ENCODE data around the gene CCDC192. TPM values are rescaled to one million over a fixed set of nuclear protein-coding genes. Genes with fewer than 3 reads are reported as not detected.

Gene CCDC192
- total RNA-seq, 4 donors from 2014 or later, result 0.70 to 3.1 (median 2.0) TPM; not detected in 1

DNA sequence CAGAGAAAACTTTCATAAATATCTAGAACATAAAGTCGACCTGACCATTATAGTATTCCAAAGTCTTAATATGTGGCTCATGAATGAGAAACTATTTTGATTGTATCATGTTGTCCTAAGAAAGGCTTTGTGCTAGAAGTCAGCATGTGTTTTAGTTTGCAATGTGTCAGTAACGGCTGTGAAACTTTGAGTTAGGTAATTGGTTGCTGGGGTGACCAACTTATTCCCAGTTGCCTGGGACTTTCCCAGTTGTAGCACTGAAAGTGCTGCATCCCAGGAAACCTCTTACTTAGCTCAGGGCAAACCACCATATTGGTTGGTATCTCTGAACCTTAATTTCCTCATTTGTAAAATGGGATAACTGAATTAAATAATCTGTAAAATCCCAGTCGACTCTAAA, 265.8 kb downstream of the CCDC192 start:
- Histone ChIP-seq H3K9me3 (no peaks in the 10 kb centered on the region), H3K27me3 (no peaks in the 10 kb centered on the region), H3K4me1 (peaks cover 6% of the 10 kb centered on the region), H3K36me3 (no peaks in the 10 kb centered on the region), H3K4me3 (no peak overlapping the region), H3K27ac (no peak overlapping the region)
- TF ChIP-seq, protein P1, sequence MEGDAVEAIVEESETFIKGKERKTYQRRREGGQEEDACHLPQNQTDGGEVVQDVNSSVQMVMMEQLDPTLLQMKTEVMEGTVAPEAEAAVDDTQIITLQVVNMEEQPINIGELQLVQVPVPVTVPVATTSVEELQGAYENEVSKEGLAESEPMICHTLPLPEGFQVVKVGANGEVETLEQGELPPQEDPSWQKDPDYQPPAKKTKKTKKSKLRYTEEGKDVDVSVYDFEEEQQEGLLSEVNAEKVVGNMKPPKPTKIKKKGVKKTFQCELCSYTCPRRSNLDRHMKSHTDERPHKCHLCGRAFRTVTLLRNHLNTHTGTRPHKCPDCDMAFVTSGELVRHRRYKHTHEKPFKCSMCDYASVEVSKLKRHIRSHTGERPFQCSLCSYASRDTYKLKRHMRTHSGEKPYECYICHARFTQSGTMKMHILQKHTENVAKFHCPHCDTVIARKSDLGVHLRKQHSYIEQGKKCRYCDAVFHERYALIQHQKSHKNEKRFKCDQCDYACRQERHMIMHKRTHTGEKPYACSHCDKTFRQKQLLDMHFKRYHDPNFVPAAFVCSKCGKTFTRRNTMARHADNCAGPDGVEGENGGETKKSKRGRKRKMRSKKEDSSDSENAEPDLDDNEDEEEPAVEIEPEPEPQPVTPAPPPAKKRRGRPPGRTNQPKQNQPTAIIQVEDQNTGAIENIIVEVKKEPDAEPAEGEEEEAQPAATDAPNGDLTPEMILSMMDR (IDR thresholded peaks at IDR 0.05), result no peak
- TF ChIP-seq EP300 (IDR thresholded peaks at IDR 0.05), result no peak
- TF ChIP-seq POLR2A (IDR thresholded peaks at IDR 0.05), result no peak
- no peak for TF ChIP-seq POLR2AphosphoS5 (IDR thresholded peaks at IDR 0.05)
- 76% methylated on average over 3 of the region's 3 CpGs for WGBS
- DNase-seq (ENCODE audit: low spot score in 2 of 2), result no peak

DNA sequence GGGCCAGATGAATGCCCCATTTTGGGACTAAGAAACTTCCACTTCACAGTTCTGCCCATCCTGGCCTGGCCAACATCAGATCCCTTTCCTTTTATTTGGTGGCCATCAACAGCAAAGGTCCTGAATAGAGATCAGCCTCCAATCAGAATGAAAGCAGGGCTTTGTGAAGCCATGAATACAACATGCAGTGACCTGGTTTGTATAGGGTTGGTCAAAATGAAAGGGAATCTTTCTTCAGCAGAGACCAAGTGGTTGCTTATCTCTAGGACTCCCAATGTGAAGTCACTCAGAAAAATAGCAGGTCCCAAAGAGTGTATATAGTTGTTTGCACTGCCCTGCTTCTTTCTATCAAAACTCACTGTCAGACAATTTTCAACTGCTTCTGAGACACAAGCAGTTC, 266.5 kb downstream of the CCDC192 start:
- peaks cover 6% of the 10 kb centered on the region for H3K4me1 ChIP-seq
- no peaks in the 10 kb centered on the region for H3K27me3 ChIP-seq
- no peak for DNase-seq (ENCODE audit: low spot score in 2 of 2)
- no peak overlapping the region for H3K27ac ChIP-seq
- H3K9me3 ChIP-seq, result no peaks in the 10 kb centered on the region
- TF ChIP-seq, protein P1 (IDR thresholded peaks at IDR 0.05), result no peak
- TF ChIP-seq POLR2AphosphoS5 (IDR thresholded peaks at IDR 0.05) (no peak), EP300 (IDR thresholded peaks at IDR 0.05) (no peak), POLR2A (IDR thresholded peaks at IDR 0.05) (no peak)
- no peaks in the 10 kb centered on the region for H3K36me3 ChIP-seq
- no peak overlapping the region for H3K4me3 ChIP-seq

DNA sequence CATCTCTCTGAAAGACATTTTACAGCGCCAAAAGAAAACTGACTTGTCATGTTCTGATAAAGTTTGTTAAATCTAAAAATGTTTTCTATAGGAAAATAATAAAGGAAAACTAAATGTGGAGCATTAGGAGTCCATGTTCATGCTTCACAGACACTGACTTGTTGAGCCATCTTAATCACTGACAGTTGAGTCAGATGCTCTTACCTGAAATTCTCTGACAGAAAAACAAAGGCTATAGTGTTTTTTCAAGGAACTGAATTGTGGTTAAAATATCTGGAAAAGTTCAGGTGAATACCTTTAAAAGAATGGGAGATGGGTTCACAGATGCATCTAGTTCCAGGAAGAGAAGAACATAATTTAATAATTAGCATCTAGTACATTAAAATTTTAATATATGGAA, 266.9 kb downstream of the CCDC192 start:
- Histone ChIP-seq H3K27ac (no peak overlapping the region), H3K36me3 (no peaks in the 10 kb centered on the region), H3K27me3 (no peaks in the 10 kb centered on the region), H3K4me1 (peaks cover 6% of the 10 kb centered on the region), H3K4me3 (no peak overlapping the region), H3K9me3 (no peaks in the 10 kb centered on the region)
- DNase-seq (ENCODE audit: low spot score in 2 of 2), result no peak
- no peak for TF ChIP-seq POLR2AphosphoS5 (IDR thresholded peaks at IDR 0.05)
- TF ChIP-seq, protein P1 (IDR thresholded peaks at IDR 0.05), result no peak
- no peak for TF ChIP-seq EP300 (IDR thresholded peaks at IDR 0.05)
- no peak for TF ChIP-seq POLR2A (IDR thresholded peaks at IDR 0.05)
- 94% methylated on average over 1 of the region's 1 CpG for WGBS

DNA sequence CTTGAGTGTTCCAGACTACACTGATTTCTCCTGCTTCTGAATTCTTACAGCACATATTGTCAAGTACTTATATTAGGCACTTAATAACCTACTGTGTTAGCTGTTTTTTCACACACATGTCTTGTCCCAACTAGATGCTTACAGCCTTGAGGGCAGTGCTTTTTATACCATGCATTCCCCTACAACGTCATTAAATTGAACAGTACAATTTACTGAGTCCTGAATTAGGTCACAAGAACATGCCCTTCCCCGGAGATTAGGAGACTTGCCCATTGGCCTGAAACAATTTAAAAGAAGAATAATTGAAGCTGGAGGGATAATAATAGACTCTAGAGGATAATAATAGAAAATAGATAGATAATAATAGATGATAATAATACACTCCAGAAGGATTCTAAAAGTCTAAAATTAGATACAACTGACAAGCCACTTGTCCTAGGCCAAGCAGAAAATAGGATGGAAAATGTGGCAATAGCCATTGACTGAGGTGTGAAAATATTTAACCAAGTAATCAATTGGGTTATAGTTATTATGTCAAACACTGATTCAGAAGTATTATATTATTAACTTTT, 267.7 kb downstream of the CCDC192 start:
- 51% methylated on average over 2 of the region's 2 CpGs for WGBS
- no peak overlapping the region for H3K27ac ChIP-seq
- no peak overlapping the region for H3K4me3 ChIP-seq
- H3K9me3 ChIP-seq, result no peaks in the 10 kb centered on the region
- H3K27me3 ChIP-seq, result no peaks in the 10 kb centered on the region
- peaks cover 6% of the 10 kb centered on the region for H3K4me1 ChIP-seq
- no peak for DNase-seq (ENCODE audit: low spot score in 2 of 2)
- TF ChIP-seq, protein P1 (IDR thresholded peaks at IDR 0.05), result no peak
- no peak for TF ChIP-seq POLR2A (IDR thresholded peaks at IDR 0.05)
- TF ChIP-seq EP300 (IDR thresholded peaks at IDR 0.05), result no peak
- TF ChIP-seq POLR2AphosphoS5 (IDR thresholded peaks at IDR 0.05), result no peak
- H3K36me3 ChIP-seq, result no peaks in the 10 kb centered on the region

DNA sequence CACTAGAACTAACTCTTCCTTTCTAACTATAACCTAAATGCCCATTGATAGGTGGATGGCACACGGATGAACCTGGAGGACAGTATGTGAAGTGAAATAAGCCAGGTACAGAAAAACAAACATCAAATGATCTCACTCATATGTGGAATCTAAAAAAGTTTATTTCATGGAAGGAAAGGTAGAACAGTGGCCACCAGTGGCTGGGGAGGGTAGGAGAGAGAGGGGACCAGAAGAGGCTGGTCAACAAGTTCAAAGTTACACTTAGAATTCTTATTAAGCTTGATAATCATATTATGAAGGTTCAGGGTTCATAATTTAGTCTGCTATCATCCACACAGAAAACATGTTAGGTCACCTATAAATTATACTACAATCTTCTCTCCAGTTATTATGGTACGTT, 272.8 kb downstream of the CCDC192 start:
- Histone ChIP-seq H3K4me3 (no peak overlapping the region), H3K27me3 (no peaks in the 10 kb centered on the region), H3K9me3 (no peaks in the 10 kb centered on the region), H3K36me3 (no peaks in the 10 kb centered on the region), H3K27ac (no peak overlapping the region), H3K4me1 (no peaks in the 10 kb centered on the region)
- no peak for DNase-seq (ENCODE audit: low spot score in 2 of 2)
- TF ChIP-seq POLR2AphosphoS5 (IDR thresholded peaks at IDR 0.05) (no peak), POLR2A (IDR thresholded peaks at IDR 0.05) (no peak), EP300 (IDR thresholded peaks at IDR 0.05) (no peak)
- TF ChIP-seq, protein P1 (IDR thresholded peaks at IDR 0.05), result no peak
- 98% methylated on average over 2 of the region's 2 CpGs for WGBS

All from suprapubic skin (tissue), 4 donors.